SU-DHL-6 (cell line): ENCODE measurements around the gene MAPKAPK5.

Source experiments
- EZH2phosphoT487 ChIP-seq: fragments of 200-600 bp; sonication (generic), shearing (Covaris generic); conservative IDR thresholded peaks from 2 replicates; pipeline ENCODE4 v1.6.1; 2018; ENCODE audit warnings: mild to moderate bottlenecking, antibody characterized with exemption, low read length, moderate library complexity, mixed read lengths
- TF ChIP-seq, protein P1 (sequence below): fragments of 200-600 bp; sonication (generic); IDR thresholded peaks from one replicate; pipeline ENCODE4 v1.5.1; 2017; ENCODE audit warnings: antibody characterized with exemption, mild to moderate bottlenecking, low read length, moderate library complexity; ENCODE audit not compliant: insufficient read depth, poor library complexity, severe bottlenecking

DNA sequence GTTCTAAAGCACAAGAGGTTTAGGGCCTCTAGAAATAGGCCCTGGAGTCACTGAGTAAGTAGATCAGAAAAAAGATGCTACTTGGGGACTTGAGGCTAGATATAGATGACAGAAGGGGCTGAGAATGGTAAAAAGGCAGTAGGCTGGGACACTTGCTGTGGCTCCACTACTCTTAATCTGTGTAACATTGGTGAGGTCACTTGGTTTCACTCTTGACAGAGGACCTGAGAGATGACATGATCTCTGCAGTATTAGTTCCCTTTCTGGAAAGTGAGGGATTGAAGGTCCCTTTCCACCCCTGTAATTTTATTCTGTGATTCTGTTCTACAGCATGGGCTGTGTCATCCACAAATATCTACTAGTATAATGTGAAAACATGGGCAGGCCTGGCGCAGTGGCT is 39.7 kb downstream of the MAPKAPK5 start:
- TF ChIP-seq, protein P1, sequence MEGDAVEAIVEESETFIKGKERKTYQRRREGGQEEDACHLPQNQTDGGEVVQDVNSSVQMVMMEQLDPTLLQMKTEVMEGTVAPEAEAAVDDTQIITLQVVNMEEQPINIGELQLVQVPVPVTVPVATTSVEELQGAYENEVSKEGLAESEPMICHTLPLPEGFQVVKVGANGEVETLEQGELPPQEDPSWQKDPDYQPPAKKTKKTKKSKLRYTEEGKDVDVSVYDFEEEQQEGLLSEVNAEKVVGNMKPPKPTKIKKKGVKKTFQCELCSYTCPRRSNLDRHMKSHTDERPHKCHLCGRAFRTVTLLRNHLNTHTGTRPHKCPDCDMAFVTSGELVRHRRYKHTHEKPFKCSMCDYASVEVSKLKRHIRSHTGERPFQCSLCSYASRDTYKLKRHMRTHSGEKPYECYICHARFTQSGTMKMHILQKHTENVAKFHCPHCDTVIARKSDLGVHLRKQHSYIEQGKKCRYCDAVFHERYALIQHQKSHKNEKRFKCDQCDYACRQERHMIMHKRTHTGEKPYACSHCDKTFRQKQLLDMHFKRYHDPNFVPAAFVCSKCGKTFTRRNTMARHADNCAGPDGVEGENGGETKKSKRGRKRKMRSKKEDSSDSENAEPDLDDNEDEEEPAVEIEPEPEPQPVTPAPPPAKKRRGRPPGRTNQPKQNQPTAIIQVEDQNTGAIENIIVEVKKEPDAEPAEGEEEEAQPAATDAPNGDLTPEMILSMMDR = no peak
- TF ChIP-seq EZH2phosphoT487 = no peak
